K562 (cell line): Measurements from ENCODE around the gene HP1BP3.

ENCODE experiments used
- CTCF ChIP-seq, 3 experiments: IDR thresholded peaks in 2 of 3; conservative IDR thresholded peaks in 1 of 3; 2 replicates each; pipeline ENCODE4 v1.5.1; 2011 to 2012; ENCODE audit warnings: low read length in 3 of 3, mild to moderate bottlenecking in 3 of 3, control low read depth in 2 of 3, improper control_type of control experiment in 1 of 3, inconsistent platforms in 1 of 3, low read depth in 1 of 3, mixed read lengths in 1 of 3, moderate library complexity in 1 of 3; ENCODE audit not compliant: insufficient read depth in 2 of 3
- NFRKB ChIP-seq: fragments of 450-650 bp; IDR thresholded peaks from 2 replicates; pipeline ENCODE4 v1.6.1; 2016; ENCODE audit warnings: low read depth
- RUNX1 ChIP-seq: sonication (generic); IDR thresholded peaks from 2 replicates; pipeline ENCODE4 v1.6.1; 2016; ENCODE audit warnings: antibody characterized with exemption, low read depth
- STAT5B ChIP-seq: fragments of 250-450 bp; sonication (Bioruptor Pico); IDR thresholded peaks from 2 replicates; pipeline ENCODE4 v1.8.0; 2021; ENCODE audit warnings: mild to moderate bottlenecking, inconsistent platforms
- XRCC5 ChIP-seq: fragments of 200-400 bp; formaldehyde crosslinking; IDR thresholded peaks from 2 replicates; pipeline ENCODE4 v1.6.1; 2017; ENCODE audit warnings: low read depth, mild to moderate bottlenecking, low read length

- TF ChIP-seq STAT5B (CRISPR knock-in tag) (no peak), XRCC5 (no peak), RUNX1 (no peak), NFRKB (no peak), CTCF (IDR thresholded peaks at IDR 0.05 in 2 of 3, conservative IDR thresholded peaks at IDR 0.05 in 1 of 3; ENCODE audit: insufficient read depth in 2 of 3, low read depth in 1 of 3, low read length in 3 of 3) (no peak)
These were observed 36.7 kb upstream of the HP1BP3 start for GRCh38 chr1:20823845-20824244.
